ENCODE results near the gene TRIM59. TPM values are rescaled to one million over a fixed set of nuclear protein-coding genes. Genes with fewer than 3 reads are reported as not detected.

The TRIM59 gene
- total and polyA plus RNA-seq, 9 of the 15 experiments (the other 6 are each of a cell fraction or from before 2014, with no cell fraction given), result 16.8 to 101 (median 34.8) TPM

DNA sequence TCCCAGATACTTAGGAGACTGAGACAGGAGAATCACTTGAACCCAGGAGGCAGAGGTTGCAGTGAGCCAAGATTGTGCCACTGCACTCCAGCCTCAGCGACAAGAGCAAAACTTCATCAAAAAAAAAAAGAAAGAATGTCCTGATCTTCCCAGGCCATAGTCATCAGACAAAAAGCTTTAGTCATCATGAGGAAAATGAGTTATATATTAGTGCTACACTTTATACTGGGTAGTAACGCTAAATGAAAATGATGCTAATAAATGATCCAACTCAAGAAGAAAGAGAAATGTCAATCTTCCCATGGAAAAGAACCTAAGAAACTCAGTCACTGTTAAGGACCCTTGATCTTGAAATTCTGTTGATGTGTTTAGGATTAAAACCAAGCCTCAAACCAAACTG is 26.3 kb upstream of the TRIM59 start (continued):
- TF ChIP-seq PHB (CRISPR knock-in tag; IDR thresholded peaks at IDR 0.05) (no peak), RBM25 (IDR thresholded peaks at IDR 0.05; ENCODE audit: low read depth, low read length, severe bottlenecking) (no peak), THAP12 (CRISPR knock-in tag; IDR thresholded peaks at IDR 0.05) (no peak)

DNA sequence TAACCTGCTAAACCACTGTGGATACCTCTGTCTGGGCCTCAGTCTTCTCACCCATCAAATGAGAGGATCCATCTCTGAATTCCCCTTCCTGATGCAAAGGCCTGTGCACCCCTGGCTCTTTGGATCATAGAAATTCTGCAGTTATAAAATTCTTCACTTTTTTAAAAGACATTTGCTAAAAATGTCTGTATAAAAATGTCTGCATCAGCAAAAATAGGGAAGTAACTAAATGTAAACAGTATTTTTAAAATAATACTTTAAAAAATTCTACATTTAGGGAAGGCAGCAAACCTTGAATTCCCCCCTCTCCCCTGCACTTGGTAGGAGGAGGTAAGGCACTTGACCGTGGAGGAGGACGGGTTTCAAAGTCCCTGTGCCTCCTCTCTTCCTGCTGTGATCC is 25.6 kb upstream of the TRIM59 start:
- 0% methylated on average over 2 of the region's 2 CpGs for WGBS (ENCODE audit: insufficient coverage, low coverage, missing lambda C conversion rate)
- FAIRE-seq, result no peak
- BruUV-seq (replicated peaks), result no TSS peak

More for the DNA sequence above, 25.6 kb upstream of the TRIM59 start:
- in situ Hi-C loops (cut with MboI) (no loop called here), intact Hi-C loops (cut with micrococcal nuclease) (no loop called here)
- Histone ChIP-seq H3K27ac (ENCODE audit: extremely low read depth, low read depth, low read length) (no peak overlapping the region), H3K9ac (ENCODE audit: insufficient read depth in 1 of 2, low read depth in 2 of 2, low read length in 2 of 2) (no peak overlapping the region), H3K4me1 (replicated peaks in 1 of 2; ENCODE audit: control insufficient read depth in 2 of 2, insufficient read depth in 2 of 2, low read length in 2 of 2) (peaks cover 0 to 3% of the 10 kb centered on the region in 2 experiments; a peak in 1 of 5 replicates), H3K79me2 (ENCODE audit: control insufficient read depth, insufficient read depth, low read length) (no peaks in the 10 kb centered on the region), H3K4me2 (ENCODE audit: insufficient read depth, low read length) (no peak overlapping the region), H4K20me1 (replicated peaks; ENCODE audit: control insufficient read depth, insufficient read depth, low read length) (no peaks in the 10 kb centered on the region), H3K9me3 (replicated peaks; ENCODE audit: control insufficient read depth, insufficient read depth, low read depth, low read length) (peaks cover 5% of the 10 kb centered on the region; the same call in 1 of the 2 replicates), H3K9me1 (ENCODE audit: control insufficient read depth, insufficient read depth, low read length) (no peaks in the 10 kb centered on the region), H3K4me3 (no peak overlapping the region), H2AFZ (ENCODE audit: low read depth, low read length) (no peak overlapping the region), H3K36me3 (ENCODE audit: control insufficient read depth, insufficient read depth, low read length) (no peaks in the 10 kb centered on the region), H3K27me3 (ENCODE audit: control insufficient read depth in 2 of 2, insufficient read depth in 2 of 2, low read length in 2 of 2) (peaks cover 0 to 5% of the 10 kb centered on the region in 2 experiments; a peak in 1 of 5 replicates)
- DNase-seq (ENCODE audit: extremely low read depth in 1 of 4, low spot score in 3 of 4) (no peak), ATAC-seq (no peak)
- ChIA-PET POLR2A (no interaction called here), CTCF (ENCODE audit: low intra/inter-chr PET ratio) (no interaction called here)
- TF ChIP-seq DDX20 (tag; IDR thresholded peaks at IDR 0.05; ENCODE audit: low read depth) (no peak), MAFF (IDR thresholded peaks at IDR 0.05; ENCODE audit: low read length) (peak; percentile 80), MAFG (tag; conservative IDR thresholded peaks at IDR 0.05) (peak; percentile 68), MAFK (IDR thresholded peaks at IDR 0.05; ENCODE audit: low read length) (peak; percentile 76; the same call in 1 of the 2 replicates), ZNF76 (CRISPR knock-in tag; IDR thresholded peaks at IDR 0.05; ENCODE audit: borderline replicate concordance) (no peak), FOXJ3 (CRISPR knock-in tag; IDR thresholded peaks at IDR 0.05) (no peak), ZNF316 (IDR thresholded peaks at IDR 0.05) (peak; percentile 89), MEF2D (tag; conservative IDR thresholded peaks at IDR 0.05; ENCODE audit: low read depth) (no peak), C11orf30 (IDR thresholded peaks at IDR 0.05; ENCODE audit: low read depth) (peak; percentile 76), PHB (CRISPR knock-in tag; IDR thresholded peaks at IDR 0.05) (no peak), MAZ (CRISPR knock-in tag; conservative IDR thresholded peaks at IDR 0.05 in 1 of 2, IDR thresholded peaks at IDR 0.05 in 1 of 2) (no peak), COPS2 (conservative IDR thresholded peaks at IDR 0.05) (no peak), ZNF609 (CRISPR knock-in tag; IDR thresholded peaks at IDR 0.05; ENCODE audit: borderline replicate concordance) (no peak)
